ENCODE results near the gene EIPR1. TPM values are rescaled to one million over a fixed set of nuclear protein-coding genes. Genes with fewer than 3 reads are reported as not detected.

EIPR1 gene
- total and polyA plus RNA-seq, 2 of the 13 experiments (the other 11 are each of a cell fraction or from before 2014, with no cell fraction given) = 70.0 to 96.3 TPM

- Histone ChIP-seq H3K27me3 (ENCODE audit: control insufficient read depth in 1 of 2, insufficient read depth in 2 of 2, low read length in 2 of 2) (no peaks in the 10 kb centered on the region), H2AFZ (ENCODE audit: low read length) (no peak overlapping the region), H3K36me3 (replicated peaks in 1 of 2; ENCODE audit: control insufficient read depth in 1 of 2, insufficient read depth in 2 of 2, low read length in 2 of 2) (peaks cover 6 to 50% of the 10 kb centered on the region in 2 experiments; a peak in 4 of 5 replicates), H3K27ac (ENCODE audit: extremely low read length, insufficient read depth, low read length) (no peak overlapping the region), H3K79me2 (ENCODE audit: insufficient read depth, low read length) (no peaks in the 10 kb centered on the region), H3K9ac (ENCODE audit: insufficient read depth, low read depth, low read length) (no peak overlapping the region), H3K9me3 (ENCODE audit: low read length) (no peaks in the 10 kb centered on the region), H3K4me1 (ENCODE audit: insufficient read depth, low read length) (no peaks in the 10 kb centered on the region), H3K4me2 (ENCODE audit: low read depth, low read length) (no peak overlapping the region), H3K4me3 (replicated peaks in 1 of 3; ENCODE audit: insufficient read depth in 1 of 3, low read depth in 2 of 3, low read length in 3 of 3) (no peak overlapping the region), H4K20me1 (ENCODE audit: insufficient read depth, low read length) (no peaks in the 10 kb centered on the region; the same call in 1 of the 2 replicates)
- ATAC-seq (no peak), DNase-seq (ENCODE audit: low spot score) (no peak), FAIRE-seq (no peak)
- ChIA-PET POLR2A (no interaction called here), CTCF (ENCODE audit: low intra/inter-chr PET ratio, low total read pairs) (no interaction called here)
- BruUV-seq (replicated peaks) = no TSS peak
- 96% methylated on average over 12 of the region's 12 CpGs for WGBS (ENCODE audit: low lambda C conversion rate)
- TF ChIP-seq ZNF281 (CRISPR knock-in tag; IDR thresholded peaks at IDR 0.05; ENCODE audit: borderline replicate concordance) (no peak), ZSCAN29 (CRISPR knock-in tag; conservative IDR thresholded peaks at IDR 0.05) (no peak), ZBTB37 (CRISPR knock-in tag; IDR thresholded peaks at IDR 0.05) (no peak), KLF9 (CRISPR knock-in tag; IDR thresholded peaks at IDR 0.05; ENCODE audit: low read depth) (no peak), ZNF235 (CRISPR knock-in tag; IDR thresholded peaks at IDR 0.05; ENCODE audit: borderline replicate concordance) (no peak), NR2F6 (IDR thresholded peaks at IDR 0.05) (no peak), NR2F6 (CRISPR knock-in tag; IDR thresholded peaks at IDR 0.05) (no peak)
- in situ Hi-C loops (cut with HindIII; ENCODE audit: extremely low pct_ligation_motif_present, low pct_unique_long_range_greater_than_20kb) (no loop called here), intact Hi-C loops (cut with micrococcal nuclease; ENCODE audit: unreplicated experiment) (no loop called here)
Observed at GRCh38 chr2:3209258-3209657, 168.4 kb downstream of the EIPR1 start.

Data from HepG2 (cell line).